HG03066 (cell line): ENCODE results near the gene GAREM1.
"Not testable (repeated sequence)": the region's sequence is repeated elsewhere in the genome, so short reads cannot be mapped to it uniquely, and the experiment has no call there.

ENCODE experiments used
- ATAC-seq: cut with Tn5 transposase; IDR thresholded peaks from one replicate; pipeline ENCODE4 v1.9.1; 2021; ENCODE audit warnings: low read depth; ENCODE audit not compliant: unreplicated experiment

The GAREM1 gene

GRCh38 chr18:32372381-32373061, 98.2 kb downstream of the GAREM1 start:
- ATAC-seq: no peak

GRCh38 chr18:32372047-32372380, 98.7 kb downstream of the GAREM1 start:
- ATAC-seq: no peak

- ATAC-seq: no peak
Observed at GRCh38 chr18:32371384-32371783, 99.3 kb downstream of the GAREM1 start.

DNA sequence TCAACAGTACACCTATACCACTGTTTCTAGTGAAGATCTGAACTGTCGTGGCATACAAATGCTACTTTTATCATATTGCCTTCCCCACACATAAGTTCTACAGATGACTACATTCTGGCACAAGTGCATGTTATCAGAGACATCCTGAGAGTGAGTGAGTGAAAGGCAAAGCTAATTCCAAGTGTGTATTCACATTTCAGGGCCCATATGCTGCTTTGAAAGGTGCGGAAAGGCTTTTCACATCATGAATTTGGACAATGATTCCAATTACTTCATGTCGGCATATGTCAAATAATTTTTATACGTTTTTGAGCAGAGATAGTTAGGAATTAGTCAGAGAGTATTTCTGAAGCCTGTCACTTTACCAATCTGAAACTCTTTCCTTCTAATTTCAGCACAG, 101.7 kb downstream of the GAREM1 start:
- no peak for ATAC-seq

DNA sequence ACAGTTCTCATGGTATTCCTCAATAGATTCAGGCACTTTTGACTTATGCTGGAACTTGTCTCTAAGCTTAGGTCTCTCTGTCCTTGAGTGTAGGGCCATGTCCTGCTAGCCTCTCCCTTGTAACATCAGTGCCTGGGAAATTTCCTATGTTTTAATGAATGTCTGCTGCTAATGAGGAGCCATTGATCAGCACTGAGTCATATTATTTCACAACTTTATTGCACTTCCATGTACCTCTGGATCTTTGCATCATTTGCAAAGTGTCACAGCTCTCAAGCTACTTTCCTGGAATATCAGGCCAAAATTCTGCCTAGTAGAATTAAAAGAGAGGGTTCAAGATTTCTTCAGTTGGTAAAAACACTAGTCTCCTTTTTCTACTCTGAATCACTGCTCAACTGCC, 102.5 kb downstream of the GAREM1 start:
- ATAC-seq: no peak

DNA sequence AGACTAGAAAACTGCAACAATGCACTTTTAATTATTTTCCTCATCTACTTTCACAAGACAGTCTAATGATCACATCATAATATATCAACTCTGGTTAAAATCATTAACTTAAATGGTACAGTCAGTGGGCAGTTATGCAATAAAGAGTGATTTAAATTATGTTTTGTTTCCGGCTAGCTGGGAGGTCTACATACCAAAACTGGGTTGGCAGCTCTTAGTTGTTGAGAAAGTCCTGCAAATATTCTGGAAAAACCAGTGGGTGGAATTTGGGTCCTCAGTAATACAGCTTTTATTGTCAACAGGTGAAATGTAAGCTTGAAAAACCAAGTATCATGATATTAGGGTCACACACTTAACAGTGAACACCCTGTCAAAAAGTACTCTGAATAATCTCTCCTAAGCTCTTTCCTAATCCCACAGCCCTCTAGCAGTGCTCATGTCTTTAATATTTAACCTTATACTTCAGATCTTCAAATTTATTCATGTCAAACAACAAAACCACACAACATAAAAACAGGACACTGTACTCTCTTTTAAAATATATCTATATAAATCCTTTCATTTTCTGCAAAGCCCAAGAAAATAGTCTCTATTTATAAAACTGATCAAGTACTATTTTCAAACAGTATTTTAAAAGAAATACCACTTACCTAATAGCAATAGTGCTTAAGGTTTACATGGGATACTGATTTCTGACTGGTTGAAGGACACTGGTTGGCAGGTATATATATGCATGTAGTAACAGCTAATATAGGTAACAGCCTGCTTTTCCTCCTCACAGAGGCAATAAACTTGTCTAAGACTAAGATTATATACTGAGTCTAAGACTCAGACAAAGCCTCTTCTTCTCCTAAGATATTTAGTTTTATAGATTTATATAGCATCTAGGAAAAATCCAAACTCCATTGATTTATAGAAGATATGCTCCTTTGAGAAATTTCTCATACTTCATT, 103.8 kb downstream of the GAREM1 start:
- no peak for ATAC-seq

DNA sequence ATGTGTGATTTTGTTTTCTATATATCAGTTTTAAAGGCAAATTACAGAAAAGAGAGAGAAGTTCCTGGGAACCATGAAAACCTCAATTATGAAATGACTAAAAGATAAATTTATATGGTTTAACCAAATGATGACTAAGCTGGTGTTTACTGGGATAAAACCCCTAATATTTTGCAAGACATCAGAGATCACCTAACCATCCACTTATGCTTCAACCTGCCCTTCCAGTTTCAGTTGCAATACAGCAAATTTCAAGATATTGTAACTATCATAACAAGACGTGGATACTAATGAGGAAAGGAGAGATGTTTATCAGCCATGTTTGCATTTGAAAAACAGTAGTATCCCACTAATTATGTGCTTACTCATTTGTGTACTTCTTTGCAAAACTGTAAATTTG, 108.2 kb downstream of the GAREM1 start:
- no peak for ATAC-seq

DNA sequence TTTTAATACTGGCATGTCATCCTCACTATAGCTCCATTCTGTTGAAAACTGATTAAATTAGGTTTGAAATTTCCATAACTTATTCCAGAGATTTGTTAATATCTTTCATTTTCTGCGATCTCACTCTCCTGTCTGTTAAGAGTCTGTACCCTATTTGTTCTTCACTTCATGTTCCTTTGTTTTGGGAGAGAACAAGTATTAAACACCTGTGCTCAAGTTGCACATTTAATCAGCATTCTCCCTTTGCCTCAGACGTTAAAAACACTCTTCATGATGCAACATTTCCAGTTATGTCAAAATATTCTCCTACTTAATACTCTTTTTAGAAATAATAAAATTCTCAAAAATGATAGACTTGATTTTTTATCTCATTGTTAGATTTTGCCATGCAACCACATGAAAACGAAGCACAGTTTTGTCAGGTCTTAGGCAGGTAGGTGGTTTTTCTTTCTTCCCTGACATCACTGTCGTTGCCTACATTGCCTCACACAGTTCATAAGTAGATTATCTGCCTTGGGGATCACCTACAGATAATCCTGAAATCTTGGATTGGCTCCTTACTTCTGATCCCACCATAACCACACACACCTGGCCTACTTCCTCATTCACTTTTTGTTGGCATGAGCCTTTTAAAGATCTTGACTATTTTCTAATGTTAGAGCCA, 109.9 kb downstream of the GAREM1 start:
- ATAC-seq: no peak

- ATAC-seq: no peak
Observed at GRCh38 chr18:32358529-32358928, 112.2 kb downstream of the GAREM1 start.

DNA sequence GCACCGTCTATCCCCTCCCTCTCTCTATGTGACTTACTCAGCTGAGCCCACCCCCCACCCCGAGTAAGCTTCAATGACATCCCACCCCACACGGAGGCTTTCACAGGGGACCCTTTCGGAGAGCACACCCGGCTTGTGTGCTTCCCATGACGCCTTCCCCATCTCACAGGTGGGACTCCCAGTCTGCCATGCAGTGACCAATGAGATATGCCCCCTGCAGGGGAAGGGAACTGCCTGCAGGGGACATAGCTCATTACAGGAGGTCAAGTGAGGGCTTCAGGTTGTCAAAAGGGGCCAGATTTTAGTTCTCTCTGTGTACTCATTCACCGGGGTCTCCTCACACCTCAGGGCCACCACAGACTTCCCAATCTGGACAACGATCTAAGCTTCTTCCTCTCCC, 112.6 kb downstream of the GAREM1 start:
- ATAC-seq: no peak

DNA sequence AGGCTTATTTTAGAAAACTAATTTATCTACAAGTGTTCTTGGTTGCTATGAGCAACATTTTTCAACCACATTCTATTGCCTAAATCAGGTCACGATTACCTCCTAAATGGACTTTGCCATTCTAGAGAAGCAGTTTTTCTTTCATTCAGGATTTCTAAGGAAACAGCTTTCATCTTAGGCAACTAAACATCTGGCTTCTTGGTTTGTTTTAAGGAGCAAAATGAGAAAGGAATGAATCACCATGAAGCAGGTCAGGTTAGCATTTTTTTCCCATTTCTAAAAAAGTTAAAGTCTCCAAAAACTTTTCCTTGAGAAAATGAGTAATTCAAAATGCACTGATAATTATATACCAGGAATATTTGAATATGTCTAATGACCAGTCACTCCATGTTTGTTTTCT, 114.8 kb downstream of the GAREM1 start:
- ATAC-seq: no peak

DNA sequence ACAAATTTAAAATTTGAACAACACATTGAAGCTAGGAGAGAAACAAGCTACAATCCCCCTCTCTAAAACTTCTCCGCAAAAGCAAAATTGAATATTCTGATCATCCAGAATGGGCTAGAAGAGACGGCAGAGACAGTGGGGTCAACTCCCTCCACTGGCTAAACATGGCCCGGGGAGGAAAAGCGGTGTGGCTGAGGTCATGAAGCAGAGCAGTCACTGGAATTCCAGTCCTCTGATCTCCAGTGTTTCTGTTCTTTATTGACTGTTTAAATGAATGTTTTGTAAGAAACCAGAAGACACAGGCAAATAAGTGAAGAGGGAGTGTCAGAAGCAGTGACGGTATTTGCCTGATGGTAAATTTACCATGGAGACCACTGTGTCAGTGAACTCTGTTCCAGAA, 116.2 kb downstream of the GAREM1 start:
- ATAC-seq: no peak

DNA sequence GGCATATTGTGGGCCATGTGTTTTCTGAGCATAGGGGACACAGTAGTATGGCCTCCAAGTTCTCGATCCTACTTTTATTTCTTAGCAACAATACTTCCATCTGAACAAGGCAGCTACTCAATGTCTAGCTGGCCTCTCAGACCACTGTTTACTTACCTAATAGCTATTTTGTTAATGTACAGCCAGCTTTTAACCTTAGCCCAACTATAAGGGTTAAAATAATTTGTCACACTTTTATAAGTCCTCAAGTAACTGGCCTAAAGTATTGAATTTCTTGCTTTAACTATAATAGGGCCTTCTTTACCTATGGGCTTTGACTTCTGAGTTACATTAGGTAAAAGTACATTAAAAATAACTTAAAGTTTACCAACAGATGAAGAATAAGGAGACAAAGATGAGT, 117.4 kb downstream of the GAREM1 start:
- ATAC-seq: no peak

DNA sequence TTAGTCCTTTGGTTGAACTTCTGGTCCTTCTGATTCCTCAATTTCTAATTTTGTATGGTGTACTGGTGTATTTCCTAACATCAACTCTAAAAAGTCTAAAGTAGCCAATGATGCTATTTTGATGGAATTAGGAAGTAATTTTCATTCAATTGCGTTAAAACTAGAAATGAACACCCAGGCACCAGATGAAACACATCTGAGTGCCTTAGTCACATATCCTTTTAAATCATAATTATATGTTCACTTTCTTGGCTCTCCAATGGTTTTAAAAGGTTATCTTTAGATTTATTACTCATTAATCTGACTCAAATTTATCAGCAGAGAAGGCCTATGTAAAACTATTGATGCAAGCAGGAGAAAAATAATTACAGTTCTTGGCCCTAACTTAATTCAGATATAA, 119.7 kb downstream of the GAREM1 start:
- no peak for ATAC-seq

DNA sequence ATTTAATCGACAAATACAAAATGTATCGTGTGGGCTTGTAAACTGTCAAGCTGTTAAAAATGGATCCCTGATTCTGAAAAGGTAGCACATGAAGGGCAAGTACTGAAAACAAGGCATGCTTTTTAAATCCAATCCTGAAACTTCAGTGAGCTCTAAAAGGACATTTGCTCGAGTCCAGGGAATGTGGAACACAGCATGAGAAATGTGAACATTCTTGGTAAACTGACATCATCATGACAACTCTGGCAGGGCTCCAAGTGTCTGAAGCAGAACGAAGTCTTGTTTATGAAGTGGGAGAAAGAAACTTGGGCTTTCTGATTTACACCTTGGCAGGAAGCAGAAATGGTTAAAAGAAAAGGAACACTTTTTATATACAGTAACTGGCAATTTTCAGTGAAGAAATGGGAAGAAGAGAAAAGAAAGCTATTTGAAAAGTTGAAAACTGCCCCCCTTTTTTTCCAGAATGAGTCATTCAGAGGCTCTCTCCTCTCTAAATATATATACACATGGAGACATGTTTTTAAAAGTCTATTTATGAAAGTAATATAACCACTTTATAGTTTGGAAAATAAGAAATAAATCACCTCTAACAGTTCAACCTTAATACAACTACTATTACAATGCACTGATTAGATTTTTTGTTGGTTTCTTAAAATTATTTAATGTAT, 120.8 kb downstream of the GAREM1 start:
- ATAC-seq: no peak

DNA sequence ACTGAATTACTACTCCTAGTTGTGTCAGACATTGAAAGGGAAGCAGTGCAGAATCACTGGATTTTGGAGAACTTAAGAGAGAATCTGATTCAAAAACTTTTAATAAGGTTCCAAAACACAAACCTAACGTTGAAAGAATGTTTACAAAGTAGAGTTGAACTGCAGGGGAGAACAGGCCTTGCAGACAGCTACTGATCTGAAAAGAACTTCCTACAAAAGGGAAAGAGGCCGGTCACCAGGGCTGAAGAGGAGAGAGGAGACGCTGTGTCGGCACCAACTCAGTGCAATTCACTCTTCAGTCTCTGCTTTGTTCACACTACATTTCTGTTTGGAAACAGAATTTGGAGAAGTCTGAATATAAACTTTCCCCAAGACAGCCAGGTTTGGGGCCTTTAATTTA, 124.0 kb downstream of the GAREM1 start:
- no peak for ATAC-seq

GRCh38 chr18:32343634-32344033, 127.0 kb downstream of the GAREM1 start:
- no peak for ATAC-seq

- not testable (repeated sequence) for ATAC-seq
Observed at GRCh38 chr18:32341112-32341511, 129.6 kb downstream of the GAREM1 start.

DNA sequence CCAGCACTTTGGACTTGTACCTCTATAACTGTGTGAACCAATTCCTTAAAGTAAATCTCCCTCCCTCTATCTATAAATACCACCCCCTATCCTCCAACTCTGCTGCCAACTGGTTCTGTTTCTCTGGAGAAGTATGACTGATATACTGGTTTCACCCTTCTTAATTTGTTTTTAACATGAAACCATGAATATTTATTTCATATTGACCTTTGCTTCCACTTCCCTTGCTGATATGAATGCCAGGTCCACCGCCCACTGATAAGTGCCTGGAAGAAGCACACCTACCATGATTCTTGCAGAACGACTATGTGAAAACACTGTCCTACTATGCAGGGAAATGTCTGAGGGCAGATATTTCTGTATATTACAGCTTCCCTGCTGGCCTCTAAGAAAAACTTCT, 131.6 kb downstream of the GAREM1 start:
- no peak for ATAC-seq

- no peak for ATAC-seq
Observed at GRCh38 chr18:32337821-32338220, 132.9 kb downstream of the GAREM1 start.

DNA sequence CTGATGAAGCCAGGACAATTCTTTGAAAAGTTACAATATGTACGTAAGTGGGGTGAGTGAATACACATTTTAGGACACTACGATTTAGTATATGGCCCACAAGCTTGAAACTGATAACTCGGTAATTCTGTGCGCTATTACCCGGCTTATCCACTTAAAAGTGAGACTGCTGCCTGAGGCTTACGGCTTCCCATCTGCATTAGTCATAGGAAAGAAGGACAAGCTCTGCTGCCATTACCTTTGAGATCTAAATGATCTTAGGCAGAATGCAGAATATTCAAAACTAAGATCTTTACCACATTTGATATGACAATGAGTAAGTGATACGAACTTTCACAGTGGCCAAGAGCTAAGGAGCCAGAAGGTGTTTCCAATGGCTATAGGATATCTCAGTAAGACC, 133.3 kb downstream of the GAREM1 start:
- ATAC-seq: no peak
